Stomach (tissue), 4 donors: Measurements from ENCODE around the gene KCNT1.

ENCODE experiments used
- CTCF ChIP-seq, 7 experiments: fragments of 450-650 bp in 4 of 7; fragments of 200-600 bp in 3 of 7; sonication (generic) in 3 of 7; IDR thresholded peaks; one replicate each; pipeline ENCODE4 v1.5.1; 2016 to 2019; ENCODE audit warnings: antibody characterized with exemption in 7 of 7, control low read depth in 2 of 7, mild to moderate bottlenecking in 1 of 7
- POLR2A ChIP-seq, 4 donors: fragments of 450-650 bp; IDR thresholded peaks; one replicate each; pipeline ENCODE4 v1.6.1; 2016; ENCODE audit warnings: antibody characterized with exemption in 4 of 4, control low read depth in 2 of 4, mild to moderate bottlenecking in 1 of 4, moderate library complexity in 1 of 4

- no peak for TF ChIP-seq CTCF (IDR thresholded peaks at IDR 0.05)
- no peak for TF ChIP-seq POLR2A (IDR thresholded peaks at IDR 0.05)
Observed at GRCh38 chr9:135770771-135771170, 68.8 kb downstream of the KCNT1 start.
